ENCODE results near the gene ZBTB4.

Gene ZBTB4

DNA sequence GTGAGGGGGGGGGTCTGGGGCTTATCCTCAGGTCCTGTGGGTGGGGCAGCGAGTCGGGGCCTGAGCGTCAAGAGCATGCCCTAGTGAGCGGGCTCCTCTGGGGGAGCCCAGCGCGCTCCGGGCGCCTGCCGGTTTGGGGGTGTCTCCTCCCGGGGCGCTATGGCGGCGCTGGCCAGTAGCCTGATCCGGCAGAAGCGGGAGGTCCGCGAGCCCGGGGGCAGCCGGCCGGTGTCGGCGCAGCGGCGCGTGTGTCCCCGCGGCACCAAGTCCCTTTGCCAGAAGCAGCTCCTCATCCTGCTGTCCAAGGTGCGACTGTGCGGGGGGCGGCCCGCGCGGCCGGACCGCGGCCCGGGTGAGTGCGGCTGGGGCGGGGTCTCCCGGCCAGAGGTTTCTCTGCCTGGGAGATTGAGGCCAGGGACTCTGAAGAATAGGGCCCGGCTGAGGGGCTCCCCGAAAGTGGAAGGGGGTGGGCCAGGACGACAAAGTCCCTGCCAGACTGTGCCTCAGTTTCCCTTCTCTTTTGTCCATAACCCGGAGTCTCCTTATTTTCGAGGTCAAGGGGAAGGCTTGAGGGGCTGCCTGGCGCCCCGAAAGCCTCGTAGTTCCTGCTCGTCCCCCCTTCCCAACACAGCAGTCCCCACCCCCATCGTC lies 39.8 kb downstream of the ZBTB4 start, which contains the start of gene FGF11:
TSS of gene FGF11 (plus strand) at position 51 of the 651 bp plus-strand sequence. CDS start at position 160, 109 bp downstream.
- DNase-seq, result no peak

DNA sequence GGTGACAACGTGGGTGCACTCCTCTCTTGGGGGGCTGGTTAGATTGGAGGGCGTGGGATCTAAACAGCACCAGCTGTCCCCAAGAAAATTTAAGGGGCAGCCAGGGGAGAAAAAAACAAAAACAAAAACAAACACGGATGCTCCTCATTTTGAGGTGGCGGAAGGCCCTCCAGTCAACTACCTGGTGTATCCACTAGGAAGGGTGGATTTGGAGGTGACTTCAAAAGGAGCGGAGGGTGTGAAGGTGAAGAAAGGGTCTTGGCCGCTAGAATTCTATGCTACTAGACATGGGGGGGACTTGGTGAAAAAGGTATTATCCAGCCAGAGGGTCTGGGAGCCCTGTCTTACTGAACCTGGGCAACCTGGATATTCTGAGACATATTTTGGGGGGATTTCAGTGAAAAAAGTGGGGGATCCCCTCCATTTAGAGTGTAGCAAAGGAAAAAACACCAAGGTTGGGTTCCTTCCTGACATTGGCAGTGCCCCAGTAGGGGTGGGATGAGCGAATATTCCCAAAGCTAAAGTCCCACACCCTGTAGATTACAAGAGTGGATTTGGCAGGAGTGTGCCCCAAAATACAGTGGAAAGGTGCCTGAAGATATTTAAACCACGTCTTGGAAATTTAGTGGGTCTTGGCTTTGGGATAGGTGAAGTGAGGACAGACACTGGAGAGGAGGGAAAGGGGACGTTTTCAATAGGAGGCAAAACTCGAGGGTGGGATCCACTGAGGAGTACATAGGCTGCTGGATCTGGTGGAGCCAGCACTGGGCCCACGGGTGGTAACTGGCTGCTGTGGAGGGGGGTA lies 40.6 kb downstream of the ZBTB4 start:
- no peak for DNase-seq

DNA sequence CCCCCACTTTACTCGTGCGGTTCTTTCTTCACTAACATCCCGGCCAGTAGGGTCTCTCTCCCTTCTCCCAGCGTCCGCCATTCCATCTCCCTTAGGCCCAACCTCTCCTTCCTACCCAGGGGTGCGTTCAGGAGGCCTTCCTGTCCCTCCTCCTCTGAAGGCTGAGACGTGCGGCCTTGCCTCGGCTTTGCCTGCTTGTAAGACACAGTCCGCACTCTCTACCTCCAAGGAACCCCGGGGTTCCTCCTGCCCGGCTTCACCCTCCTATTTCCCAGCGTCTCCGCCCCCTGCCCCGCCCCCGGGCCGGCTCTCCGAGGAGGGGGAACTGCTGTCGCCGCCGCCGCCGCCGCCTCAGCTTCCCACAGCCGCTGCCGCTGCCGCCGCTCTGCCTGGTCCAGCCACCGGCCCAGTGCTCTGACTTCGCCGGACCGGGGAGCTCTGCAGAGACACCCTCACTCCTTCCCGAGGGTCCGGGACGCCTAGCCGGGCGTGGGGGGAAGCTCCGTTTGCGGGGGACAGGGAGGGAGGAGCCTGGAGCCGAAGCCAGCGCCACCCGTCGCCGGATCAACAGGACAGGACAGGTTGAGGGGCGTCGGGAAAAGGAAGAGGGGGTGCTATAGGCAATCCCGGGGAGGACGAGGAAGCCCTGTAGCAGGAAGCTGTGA lies 41.3 kb downstream of the ZBTB4 start:
- DNase-seq, result peak; percentile 57

DNA sequence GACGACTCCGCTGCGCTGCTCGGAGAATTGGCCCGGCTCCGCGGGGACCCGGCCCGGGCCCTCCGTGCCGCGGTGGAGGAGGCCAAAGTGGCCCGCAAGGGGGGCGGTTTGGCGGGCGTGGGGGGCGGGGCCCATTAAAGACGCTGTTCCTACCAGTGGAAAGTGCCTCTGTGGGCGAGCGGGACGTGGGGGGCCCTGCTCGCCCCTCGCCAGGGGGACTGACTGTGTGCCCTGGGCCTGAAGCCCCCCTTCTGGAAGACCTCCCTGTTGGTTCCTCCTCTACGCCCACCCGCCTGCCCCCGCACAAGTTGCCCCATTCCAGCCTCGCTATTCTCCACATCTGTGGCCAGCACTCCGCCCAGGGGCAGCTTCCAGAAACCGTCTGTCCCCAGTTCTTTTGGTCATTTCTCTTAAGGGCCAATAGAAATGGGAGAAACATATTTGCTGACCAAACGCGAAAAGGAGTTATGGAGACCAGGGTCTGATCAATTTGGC lies 42.0 kb downstream of the ZBTB4 start:
- no peak for DNase-seq

DNA sequence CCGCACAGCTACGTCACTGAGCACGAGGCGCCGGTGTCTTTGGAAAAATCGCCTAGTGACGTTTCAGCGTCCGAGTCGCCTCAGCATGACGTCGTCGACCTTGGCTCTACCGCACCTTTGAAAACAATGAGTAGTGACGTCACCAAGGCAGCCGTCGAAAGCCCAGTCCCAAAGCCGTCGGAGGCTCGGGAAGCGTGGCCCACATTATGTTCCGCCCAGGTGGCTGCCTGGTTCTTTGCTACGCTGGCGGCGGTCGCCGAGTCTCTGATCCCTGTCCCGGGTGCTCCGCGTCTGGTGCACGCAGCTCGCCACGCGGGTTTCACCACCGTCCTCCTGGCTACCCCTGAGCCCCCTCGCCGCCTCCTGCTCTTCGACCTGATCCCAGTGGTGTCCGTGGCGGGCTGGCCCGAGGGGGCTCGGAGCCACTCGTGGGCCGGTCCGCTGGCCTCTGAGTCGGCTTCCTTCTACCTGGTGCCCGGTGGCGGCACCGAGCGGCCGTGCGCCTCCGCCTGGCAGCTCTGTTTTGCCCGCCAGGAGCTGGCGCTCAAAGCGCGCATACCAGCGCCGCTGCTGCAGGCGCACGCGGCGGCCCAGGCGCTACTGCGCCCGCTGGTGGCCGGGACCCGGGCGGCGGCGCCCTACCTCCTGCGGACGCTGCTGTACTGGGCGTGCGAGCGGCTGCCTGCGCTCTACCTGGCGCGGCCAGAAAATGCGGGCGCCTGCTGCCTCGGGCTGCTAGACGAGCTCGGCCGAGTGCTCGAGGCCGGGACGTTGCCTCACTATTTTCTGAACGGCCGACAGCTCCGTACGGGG lies 42.7 kb downstream of the ZBTB4 start:
- peak; percentile 87 for DNase-seq

DNA sequence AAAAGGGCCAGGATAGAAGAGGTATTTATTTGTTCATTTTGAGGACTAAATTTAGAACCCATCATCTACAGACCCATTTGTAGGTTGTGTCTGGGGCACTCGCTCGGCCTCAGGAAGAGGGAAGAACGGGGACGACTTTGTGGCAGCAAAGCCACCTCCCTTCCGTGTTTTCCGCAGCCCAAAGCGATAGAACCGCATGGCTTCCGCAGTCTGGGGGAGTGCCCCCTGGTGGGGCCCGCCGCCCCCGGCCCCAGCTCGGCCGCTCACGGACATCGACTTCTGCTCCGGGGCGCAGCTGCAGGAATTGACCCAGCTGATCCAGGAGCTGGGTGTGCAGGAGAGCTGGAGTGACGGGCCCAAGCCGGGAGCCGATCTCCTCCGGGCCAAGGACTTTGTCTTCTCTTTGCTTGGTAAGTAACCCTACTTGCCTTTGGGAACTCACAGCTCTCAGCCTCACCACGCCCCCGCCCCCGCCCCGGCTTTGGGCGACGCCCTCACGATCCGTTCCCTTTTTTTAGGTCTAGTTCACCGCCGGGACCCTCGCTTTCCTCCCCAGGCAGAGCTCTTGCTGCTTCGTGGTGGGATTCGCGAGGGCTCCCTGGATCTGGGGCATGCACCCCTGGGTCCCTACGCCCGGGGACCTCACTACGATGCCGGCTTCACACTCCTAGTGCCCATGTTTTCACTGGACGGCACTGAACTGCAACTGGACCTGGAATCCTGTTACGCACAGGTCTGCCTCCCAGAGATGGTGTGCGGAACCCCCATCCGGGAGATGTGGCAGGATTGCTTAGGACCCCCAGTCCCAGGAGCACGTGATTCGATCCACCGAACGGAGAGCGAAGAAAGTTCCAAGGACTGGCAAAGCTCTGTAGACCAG lies 43.5 kb downstream of the ZBTB4 start:
- peak; percentile 57 for DNase-seq

DNA sequence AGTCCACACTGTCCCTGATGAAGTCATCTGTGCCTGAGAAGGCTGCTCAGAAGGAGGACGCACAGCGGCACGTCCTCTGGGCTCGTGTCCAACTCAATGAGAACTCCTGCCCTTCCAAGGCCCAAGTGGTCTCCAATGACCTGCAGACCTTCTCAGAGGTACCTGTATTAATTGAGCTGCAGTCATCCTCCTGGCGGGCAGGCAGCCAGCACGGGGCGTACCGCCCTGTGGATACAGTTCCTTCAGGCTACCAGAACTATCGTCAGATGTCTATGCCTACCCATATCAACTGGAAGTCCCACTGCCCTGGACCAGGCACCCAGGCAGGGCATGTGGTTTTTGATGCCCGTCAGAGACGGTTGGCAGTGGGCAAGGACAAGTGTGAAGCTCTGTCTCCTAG lies 47.1 kb downstream of the ZBTB4 start:
- DNase-seq, result no peak

DNA sequence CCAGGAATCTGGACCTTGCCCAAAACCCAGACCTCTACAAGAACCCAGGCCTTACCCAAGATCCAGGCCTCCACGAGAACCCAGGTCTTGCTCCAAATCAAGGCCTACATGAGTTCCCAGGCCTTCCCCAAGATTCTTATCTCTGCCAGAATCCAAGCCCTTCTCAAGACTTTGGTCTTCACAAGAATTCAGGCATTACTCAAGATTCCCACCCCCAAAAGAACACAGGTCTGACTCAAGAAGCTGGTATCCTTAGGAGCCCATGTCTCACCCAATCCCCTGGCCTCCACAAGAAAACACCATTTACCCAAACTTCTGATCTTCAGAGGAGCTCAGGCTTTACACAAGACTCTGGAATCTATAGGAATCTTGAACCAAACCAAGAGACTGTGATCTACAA lies 48.2 kb downstream of the ZBTB4 start:
- no peak for DNase-seq

DNA sequence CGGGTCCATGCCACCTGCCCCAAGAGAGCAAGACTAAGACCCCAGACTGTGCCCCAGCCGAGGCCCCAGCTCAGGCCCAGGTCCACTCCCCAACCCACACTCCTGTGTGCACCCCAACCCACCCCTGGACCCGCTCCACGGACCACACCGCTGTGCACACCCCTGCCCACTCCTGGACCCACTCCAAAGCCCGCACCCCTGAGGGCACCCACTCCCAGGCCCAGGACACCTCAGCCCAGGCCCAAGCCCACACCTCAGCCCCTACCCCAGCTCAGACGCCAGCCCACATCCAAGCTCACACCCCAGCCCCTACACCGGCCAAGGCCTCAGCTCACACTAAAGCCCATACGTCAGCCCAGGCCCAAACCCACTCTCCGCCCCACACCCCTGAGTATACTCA lies 49.7 kb downstream of the ZBTB4 start:
- DNase-seq, result no peak

DNA sequence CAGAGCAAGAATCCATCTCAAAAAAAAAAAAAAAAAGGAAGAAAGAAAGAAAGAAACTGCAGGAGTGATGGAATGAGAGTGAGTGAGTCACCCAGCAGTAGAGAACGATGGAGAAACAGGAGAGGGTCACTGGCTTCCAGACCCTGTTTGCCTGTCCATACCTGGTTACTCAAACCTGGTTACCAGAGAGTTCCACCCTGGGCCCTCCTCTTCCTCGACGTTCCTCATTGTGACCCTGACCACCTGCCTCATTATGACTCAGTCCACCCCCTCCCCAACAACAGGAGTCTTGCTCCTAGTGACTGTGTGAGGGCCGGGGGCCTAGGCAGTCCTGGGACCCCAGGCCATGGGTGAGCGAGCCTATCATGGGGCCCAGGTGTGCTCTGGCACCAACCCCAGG lies 50.9 kb downstream of the ZBTB4 start, which contains the start of gene SPEM3:
TSS of gene SPEM3 (plus strand) at position 301 of the 400 bp plus-strand sequence. CDS start at position 347, 46 bp downstream.
- no peak for DNase-seq

DNA sequence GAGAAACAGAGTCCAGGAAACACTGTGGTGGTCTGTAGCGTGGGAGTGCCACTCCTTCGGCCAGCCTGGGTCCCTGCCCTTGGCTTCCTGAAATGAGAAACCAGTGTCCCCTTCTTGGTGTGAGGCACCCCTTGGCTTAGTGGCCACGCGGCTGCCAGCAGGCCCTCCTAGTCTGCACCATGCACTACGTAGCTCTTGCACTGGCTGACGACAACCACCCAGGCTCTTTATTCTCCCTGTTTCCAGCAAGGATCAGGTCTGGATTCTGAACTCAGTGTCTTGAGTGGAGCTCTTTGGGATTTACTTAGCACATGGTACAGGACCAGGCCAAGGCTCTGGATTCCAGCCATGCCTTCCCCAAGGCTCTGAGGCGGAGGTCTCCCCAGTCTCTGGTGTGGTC lies 51.9 kb downstream of the ZBTB4 start:
- DNase-seq, result no peak

DNA sequence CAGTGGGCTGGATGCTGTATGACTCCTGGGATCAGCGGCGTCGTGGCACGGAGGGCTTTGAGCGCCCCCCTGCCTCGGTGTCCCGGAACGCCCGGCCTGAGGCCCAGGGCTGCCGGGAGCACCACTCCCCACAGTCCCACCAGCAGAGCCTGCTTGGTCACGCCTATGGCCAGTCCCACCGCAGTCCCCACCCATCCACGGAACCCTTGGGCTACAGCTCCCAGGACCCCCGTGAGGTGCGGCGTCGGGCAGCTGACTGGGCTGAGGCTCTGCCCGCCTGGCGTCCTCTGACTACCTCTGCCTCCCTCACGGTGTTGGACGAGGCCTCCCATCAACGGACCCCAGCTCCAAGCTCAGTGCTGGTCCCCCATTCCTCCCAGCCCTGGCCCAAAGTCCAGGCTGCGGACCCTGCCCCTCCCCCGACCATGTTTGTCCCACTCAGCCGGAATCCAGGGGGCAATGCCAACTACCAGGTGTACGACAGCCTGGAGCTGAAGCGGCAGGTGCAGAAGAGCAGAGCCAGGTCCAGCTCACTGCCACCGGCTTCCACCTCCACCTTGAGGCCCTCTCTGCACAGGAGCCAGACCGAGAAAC lies 52.4 kb downstream of the ZBTB4 start:
- DNase-seq, result no peak

DNA sequence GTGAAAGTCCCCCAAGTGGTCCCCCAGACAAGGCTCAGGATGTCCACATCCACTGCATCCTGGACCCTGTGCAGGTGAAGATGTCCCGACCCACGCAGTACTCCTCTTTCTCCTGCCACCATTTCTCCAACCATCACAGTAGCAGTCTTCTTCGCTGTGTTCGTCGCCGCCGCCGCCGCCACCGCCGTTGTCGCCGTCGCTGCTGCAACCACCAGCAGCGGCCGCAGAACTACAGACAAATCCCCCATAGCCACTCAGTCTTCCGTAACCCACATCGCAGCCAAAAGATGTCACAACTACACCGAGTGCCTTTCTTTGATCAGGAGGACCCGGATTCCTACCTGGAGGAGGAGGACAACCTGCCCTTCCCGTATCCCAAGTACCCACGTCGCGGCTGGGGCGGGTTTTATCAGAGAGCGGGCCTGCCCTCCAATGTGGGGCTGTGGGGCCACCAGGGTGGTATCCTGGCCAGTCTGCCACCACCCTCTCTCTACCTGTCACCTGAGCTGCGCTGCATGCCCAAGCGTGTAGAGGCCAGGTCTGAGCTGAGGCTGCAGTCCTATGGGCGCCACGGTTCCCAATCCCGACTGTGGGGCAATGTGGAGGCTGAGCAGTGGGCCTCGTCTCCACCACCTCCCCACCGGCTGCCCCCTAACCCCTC lies 53.1 kb downstream of the ZBTB4 start:
- no peak for DNase-seq

DNA sequence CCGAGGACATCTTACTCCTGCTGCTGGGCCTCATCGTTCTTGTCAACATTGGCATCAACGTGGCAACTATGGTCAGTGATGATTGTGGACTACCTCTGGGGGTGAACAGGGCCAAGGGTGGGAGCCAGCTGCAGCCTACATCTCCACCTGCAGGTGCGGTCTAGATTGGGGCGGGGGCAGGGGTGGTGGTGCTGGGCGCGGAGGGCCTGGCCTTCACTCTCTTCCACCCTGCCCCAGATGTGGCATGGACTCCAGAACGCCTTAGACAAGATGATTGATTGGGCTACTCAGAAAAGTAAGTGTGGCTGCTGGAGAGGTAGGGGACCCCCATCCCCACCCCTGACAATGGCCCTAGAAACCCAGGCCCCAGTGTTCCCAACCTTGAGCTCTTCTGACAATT lies 53.7 kb downstream of the ZBTB4 start:
- no peak for DNase-seq

DNA sequence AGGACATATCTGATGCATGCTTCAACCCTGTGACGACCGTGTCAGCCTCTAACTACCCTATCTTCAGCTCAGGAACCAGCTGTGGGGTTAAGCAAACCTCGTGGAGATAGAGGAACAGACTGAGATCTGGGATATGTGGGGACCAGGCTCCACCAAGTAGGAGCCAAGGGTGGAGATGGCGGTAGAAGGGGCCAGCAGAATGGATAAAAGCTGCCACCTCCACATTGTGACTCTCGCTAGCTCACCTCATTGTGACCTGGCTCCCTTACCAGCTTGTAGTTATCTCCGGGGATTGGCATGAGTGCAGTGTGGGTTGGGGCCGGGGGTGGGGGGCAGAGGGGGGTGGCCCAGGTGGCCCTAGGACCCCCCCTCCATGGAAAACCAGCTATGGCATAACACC lies 54.1 kb downstream of the ZBTB4 start, which contains the start of gene SPEM2:
TSS of gene SPEM2 (plus strand) at position 301 of the 400 bp plus-strand sequence. CDS start at position 374, 73 bp downstream.
- no peak for DNase-seq

DNA sequence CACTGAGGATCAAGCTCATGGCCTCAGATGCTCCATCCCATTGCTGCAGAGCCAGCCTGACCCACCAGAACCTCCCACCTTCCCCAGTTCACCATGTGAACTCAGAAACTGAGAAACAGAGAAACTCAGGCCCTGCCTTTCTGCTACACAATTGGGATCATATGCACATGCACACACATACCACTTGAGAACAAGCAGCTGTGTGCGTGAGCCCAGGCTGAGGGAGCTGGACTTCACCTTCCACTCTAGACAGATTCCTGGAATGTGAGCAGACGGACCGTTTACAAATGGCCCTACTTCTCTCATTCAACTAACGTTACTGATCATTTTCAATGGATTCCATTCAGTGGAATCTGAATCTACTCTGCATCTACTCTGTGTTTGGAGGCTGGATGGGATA lies 55.8 kb downstream of the ZBTB4 start:
- no peak for DNase-seq

DNA sequence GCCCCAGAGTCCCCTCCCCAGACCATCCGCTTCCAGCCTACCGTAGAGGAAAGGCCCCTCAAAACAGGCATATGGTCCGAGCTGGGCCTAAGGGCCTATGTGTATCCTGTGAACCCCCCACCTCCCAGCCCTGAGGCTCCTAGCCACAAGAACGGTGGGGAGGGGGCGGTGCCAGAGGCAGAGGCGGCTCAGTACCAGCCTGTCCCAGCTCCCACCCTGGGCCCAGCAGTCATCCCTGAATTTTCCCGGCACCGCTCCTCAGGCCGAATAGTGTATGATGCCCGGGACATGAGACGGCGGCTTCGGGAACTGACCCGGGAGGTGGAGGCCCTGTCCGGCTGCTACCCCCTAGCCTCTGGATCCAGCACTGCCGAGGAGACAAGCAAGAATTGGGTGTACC lies 58.2 kb downstream of the ZBTB4 start:
- DNase-seq, result no peak

DNA sequence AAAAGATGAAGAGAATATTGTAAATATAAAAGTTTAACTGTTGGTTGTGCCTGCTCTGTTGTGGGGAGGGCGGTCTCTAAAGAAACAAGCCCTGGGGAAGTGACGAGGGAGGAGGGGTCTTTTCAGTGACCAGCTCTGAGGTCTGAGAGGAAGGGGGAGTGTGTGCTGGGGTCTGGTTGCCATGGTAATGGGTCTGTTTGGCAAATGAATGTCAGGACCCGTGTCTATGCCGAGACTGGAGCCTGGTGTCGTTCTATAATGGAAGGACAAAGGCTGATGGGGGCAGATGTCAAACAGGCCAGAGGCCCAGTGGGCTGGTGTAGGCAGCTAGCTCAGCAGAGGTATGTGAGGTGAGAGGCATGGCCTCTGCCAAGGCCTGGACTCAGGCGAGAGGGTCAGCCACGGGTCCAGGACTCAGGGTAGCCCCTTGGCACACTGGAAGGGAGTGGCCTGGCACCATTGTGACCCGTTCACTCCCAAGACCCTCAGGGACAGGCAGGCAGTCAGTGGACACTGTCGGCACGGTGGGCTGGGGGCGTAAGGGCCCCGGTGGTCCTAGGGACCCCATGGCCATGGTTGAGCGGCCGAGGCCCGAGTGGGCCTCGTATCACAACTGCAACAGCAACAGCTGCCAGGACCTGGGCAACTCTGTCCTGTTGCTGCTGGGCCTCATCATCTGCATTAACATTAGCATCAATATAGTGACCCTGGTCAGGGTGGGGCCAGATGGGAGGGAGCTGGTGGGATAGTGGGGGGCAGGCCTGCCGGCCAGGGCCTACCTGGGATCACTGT lies 59.4 kb downstream of the ZBTB4 start, which contains the start of gene SPEM1:
TSS of gene SPEM1 (plus strand) at position 506 of the 792 bp plus-strand sequence. CDS start at position 567, 61 bp downstream.
- DNase-seq, result no peak

DNA sequence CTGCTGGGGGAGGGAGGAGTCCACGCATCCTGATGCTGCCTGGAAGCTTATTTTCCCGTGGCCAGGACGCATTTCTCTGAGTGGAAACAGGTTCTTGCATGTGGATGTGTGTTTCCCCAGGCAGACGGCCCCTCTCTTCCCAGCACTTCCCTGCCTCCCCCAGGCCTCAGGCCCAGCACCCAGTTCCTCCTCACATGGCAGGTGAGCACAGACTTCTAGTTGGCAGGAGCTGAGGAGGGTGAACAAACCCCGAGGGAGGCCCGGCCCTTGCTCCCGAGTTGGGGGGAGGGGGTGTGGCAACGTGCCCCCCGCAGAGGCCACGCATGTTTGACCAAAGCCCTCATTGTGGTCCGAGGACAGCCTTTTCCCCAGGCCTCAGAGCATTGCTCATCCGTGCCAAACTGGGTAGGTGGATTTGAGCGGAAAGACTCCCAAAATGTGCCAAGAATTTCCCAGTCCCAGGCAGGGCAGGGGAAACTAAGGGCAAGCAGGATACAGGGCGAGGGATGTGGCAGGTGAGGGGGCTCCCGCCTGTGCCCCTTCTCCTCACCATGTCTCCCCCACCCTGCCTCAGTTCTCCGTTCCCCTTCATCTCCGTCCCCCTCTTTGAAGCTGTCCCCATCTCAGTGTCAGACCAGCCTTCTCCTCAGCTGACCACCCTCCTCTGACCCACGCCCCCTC lies 60.8 kb downstream of the ZBTB4 start:
- no peak for DNase-seq
